Retinal pigment epithelial cell (primary cell): Measurements from ENCODE around the gene DIAPH1.

ENCODE experiments used
- DNase-seq: peaks from one replicate; pipeline ENCODE4 v3.0.0-alpha.2; 2010; ENCODE audit warnings: low read depth
- H3K4me3 ChIP-seq: 2 replicates; pipeline ENCODE4 v1.5.1; 2011; ENCODE audit warnings: mild to moderate bottlenecking, low read length, control low read depth, moderate library complexity
- CTCF ChIP-seq: conservative IDR thresholded peaks from 2 replicates; pipeline ENCODE4 v1.5.1; 2011; ENCODE audit warnings: low read depth, low read length, control low read depth, inconsistent platforms

DIAPH1 gene

DNA sequence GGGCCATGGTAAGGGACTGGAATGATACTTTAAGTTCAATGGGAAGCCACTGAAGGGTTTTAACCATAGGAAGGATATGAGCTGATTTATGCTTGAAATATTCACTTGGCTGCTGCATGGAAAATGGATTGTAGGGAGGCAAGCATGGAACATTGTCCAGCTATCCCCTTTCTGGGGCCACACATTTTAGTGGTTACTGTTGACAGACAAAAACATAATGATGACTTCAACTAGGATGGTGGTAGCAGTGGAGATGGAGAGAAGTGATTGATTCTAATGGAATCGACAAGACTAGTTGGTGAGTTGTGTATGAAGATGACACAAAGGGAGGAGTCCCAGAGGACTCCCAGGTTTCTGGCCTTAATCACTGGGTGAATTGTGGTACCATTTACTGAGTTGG lies 38.6 kb upstream of the DIAPH1 start:
- DNase-seq: no peak
- no peak for TF ChIP-seq CTCF
- H3K4me3 ChIP-seq: no peak overlapping the region

DNA sequence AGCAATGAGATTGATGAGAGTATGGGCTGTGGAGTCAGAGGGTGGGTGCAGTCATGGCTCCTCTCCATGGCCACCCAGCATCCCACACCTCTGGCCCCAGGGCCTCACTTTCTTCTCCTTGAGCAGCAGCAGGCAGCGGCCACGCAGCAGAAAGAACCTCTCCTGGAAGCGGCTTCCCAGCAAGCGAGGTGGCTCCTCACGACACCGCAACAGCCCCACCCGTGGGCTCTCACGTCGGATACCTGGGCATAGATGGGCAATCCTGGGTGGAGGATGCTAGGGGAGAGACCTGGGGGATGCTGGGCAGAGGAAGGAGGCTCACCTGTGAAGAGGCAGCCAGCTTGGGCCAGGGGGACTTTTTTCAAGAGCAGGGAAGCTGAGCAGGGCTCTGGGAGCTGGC lies 37.6 kb upstream of the DIAPH1 start:
- DNase-seq: no peak
- no peak for TF ChIP-seq CTCF
- H3K4me3 ChIP-seq: no peak overlapping the region

DNA sequence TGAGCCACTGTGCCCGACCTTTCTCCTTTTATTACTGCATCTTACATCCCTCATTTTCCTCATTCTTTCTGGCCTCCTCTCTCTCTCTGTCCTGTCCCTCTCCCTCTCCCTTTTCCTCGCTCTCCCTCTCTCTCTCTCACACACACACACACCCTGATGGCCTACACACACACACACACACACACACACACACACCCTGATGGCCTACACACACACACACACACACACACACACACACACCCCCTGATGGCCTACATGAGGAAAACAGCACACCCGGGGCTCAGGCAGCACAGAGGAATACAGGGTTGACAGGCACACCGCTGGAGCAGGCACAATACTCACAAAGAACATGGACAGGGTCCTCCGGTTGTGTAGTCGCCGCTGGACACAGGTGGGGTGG lies 36.2 kb upstream of the DIAPH1 start:
- H3K4me3 ChIP-seq: no peak overlapping the region
- no peak for DNase-seq
- no peak for TF ChIP-seq CTCF

DNA sequence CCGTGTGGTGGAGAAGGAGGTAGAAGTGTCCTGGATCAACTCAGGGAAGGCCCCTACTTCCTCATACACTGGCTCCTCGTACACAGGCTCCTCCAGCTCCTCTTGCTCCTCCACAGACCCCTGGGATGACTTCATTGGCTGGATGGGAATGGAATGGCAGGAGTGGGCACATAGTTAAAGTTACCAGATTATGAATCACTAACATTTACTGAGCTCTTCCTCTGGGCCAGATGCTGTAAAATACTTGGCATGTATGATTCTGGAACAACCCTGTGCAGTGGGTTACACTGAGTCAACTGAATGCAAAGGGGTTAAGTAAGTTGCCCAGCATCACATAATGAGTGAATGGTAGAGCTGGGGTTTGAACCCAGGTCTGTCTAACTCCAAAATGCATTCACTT lies 35.5 kb upstream of the DIAPH1 start:
- no peak for DNase-seq
- H3K4me3 ChIP-seq: no peak overlapping the region
- no peak for TF ChIP-seq CTCF

- TF ChIP-seq CTCF: no peak
- DNase-seq: no peak
- H3K4me3 ChIP-seq: peak overlapping the region; percentile 84
Observed at GRCh38 chr5:141651728-141652105, 32.9 kb upstream of the DIAPH1 start.

- TF ChIP-seq CTCF: no peak
- no peak for DNase-seq
Observed at GRCh38 chr5:141650851-141651727, 32.3 kb upstream of the DIAPH1 start, which contains the start of gene FCHSD1. FCHSD1 (minus strand) TSS chr5:141651418; CDS start chr5:141651368, 50 bp downstream.

DNA sequence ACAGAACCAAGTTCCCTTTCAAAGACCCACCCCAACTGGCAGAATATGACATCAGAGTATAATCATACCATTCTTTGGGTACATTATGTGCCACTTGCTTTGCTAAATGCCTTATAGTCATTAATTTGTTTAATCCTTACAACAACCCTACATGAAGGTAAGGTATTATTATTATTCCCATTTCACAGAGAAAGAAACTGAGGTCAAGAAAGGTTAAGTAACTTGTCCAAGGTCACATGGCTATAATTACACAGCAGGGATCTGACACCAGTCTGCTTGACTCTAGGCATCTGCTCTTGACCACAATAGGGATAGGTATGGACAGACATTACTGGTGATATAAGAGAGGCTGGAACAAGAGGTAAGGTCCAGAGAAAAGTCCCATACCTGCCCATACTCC lies 31.2 kb upstream of the DIAPH1 start:
- no peak for TF ChIP-seq CTCF
- H3K4me3 ChIP-seq: no peak overlapping the region

More at GRCh38 chr5:141650851-141651727, 32.3 kb upstream of the DIAPH1 start, which contains the start of gene FCHSD1:
- peak within 1 kb of the TSS; percentile 84 for H3K4me3 ChIP-seq

More for the DNA sequence above, 31.2 kb upstream of the DIAPH1 start:
- no peak for DNase-seq
